HG02938 (cell line): ENCODE measurements around the gene KRT6C.

Source experiments
- ATAC-seq: cut with Tn5 transposase; IDR thresholded peaks from one replicate; pipeline ENCODE4 v1.9.1; 2021; ENCODE audit warnings: mild to moderate bottlenecking, moderate library complexity; ENCODE audit not compliant: unreplicated experiment

KRT6C gene

DNA sequence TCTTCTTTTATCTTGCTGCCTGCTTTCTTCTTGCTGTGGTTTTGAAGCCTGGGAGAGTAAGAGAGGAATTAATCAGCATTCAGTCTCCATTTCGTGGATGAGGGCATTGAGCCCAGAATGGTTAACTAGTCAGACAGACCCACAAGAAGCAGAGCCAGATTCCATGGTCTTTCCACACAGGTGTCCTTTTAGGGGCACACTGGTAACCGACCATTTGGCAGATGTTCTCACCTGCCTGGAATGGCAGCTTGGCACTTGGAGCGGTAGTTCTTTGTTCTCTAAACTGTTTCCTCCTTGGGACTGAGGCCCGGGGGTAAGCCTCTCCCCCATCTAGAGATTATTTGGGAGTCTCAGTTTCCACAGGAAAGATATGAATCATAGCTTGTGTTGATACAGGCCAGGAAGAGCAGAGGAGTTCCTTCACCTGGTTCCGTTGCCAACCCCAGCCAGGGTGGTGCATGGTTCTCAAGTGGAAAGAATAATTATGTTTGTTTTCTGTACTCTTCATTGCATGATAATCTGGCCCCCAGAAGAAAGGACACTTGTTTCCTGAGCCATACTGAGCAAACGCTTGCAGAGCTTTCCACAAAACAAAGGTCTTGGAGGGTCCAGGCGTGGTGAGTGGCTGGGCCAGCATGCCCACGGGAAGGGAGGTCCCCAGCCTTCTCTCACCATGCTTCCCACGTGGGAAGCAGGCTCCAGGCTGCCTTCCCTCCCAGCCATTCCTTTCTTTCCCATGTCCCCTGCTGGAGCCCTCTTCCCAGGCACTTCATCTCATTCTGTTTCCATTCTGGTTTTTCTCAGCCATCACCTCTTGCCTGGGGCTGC is 37.4 kb downstream of the KRT6C start:
- ATAC-seq, result no peak

DNA sequence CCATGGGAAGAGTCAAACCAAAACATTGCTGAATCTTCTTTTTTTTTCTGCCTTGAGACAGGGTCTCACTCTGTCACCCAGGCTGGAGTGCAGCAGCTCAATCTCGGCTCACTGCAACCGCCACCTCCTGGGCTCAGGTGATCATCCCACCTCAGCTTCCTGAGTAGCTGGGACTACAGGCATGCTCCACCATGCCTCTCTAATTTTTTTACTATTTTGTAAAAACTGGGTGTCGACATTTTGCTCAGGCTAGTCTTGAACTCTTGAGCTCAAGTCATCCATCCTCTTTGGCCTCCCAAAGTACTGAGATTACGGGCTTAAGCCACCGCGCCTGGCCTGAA is 38.0 kb downstream of the KRT6C start:
- ATAC-seq, result no peak

DNA sequence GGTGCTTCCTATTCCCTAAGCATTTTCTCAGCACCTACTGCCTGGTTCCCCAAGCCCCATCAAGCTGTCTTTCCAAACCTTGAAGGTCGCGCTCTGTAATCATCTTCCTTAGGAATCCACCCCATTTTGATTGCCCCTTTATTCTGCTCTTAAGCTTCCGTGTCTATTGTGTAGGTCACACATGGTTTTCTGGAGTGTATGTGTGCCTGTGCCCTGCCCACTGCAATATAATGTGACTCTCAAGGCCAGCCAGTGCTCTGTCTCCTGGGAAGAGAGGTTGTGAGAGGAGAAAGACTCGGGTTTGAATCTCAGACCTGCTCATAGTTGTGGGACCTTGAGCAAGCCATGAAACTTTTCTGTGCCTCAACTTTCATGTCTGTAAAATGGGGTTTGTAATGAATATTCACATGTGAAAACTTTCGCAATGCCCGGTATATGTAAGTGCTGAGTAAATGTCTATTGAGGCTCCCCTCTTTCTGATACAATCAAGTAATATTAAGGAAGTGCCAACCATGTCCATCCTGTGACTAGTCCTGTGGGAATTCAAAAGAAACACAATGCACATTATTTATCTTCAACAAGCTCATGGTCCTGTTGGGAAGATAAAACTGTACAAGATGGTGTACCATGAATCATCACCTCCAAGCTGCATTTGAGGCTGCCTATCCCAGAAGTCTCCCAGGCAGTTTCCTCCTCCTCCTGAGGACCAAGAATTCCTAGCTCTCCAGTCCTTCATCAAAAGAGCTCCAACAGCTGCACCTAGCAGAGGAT is 38.7 kb downstream of the KRT6C start:
- ATAC-seq, result no peak

DNA sequence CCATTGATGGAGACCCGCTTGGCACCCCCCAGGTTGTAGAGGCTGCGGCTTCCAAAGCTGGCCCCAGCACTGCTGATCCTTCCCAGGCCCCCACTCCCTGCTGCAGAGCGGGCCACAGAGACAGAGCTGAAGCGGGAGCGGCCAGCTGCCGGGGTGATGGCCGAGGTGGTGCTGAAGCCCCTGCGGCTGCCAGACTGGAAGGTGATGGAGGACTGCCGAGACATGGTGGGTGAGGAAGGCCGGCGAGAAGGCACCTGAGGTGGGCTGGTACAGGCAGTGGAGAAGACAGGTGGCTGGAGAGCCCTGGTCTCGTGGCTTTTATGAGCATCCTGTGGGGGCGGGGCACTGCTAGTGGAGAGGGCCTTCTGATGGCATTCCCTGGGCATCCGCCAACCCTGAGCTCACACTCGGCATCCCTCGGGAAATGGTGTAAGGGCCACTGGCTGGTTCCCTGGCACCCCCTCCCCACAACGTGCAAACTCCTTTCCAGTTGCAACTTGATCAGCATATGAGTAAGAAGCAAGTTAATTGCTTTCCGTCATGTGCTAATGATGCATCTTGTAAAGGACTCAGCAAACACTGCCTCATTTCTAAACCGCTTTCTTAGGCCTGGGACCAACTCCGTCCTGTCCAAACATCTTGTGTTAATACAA is 39.4 kb downstream of the KRT6C start, which contains the start of gene KRT75:
KRT75 (minus strand) TSS at position 291 of the 653 bp plus-strand sequence; CDS start at position 224, 67 bp downstream.
- no peak for ATAC-seq

DNA sequence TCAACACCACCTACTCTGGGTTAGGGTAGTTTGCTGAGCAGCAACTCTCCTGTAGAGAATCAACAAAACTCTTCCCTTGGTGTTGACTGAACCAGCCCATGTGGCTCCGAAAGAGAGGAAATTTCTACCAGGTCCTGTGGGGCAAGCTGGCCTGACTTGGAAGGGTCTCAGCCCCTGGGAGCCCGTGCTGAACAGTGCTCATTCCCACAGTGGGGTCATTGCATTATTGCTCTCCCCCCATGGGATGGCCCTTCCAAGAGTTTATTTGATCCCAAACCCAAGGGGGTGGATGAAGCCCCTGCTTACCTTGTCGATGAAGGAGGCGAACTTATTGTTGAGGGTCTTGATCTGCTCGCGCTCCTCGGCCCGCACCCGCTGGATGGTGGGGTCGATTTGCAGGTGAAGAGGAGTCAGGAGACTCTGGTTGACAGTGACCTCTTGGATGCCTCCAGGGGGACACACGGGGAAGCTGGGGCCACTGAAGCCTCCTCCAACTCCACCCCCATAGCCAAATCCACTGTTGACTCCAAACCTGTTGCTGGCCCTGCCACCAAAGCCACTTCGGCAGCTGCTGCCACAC is 40.0 kb downstream of the KRT6C start:
- ATAC-seq, result no peak

DNA sequence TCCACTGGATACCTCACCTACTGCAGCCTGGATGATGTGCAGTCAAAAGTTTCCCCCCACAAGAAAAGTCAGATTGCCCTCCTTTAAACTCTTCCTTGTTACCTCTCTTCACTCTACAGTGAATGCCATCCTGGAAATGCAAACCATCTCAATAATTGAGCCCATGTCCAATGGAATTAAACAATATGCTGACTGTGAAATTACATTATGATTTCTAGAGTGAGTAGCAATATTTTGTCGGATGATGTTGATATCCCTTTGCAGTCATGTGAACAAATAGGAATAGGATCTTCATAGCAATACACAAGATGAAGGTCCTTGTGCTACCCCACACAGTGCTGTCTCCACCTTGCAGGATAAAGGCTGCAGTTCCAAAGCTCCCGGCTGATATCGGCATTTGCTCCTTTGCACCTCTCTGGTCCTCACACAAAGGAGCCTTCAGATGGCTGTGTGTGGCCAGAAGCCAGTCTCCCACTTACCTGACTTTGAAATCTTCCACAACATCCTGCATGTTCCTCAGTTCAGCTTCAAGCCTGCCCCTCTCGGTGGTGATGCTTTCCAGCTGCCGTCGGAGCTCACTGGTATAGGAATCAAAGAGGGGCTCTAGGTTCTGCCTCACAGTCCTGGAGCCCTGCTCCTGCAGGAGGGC is 40.9 kb downstream of the KRT6C start:
- no peak for ATAC-seq

DNA sequence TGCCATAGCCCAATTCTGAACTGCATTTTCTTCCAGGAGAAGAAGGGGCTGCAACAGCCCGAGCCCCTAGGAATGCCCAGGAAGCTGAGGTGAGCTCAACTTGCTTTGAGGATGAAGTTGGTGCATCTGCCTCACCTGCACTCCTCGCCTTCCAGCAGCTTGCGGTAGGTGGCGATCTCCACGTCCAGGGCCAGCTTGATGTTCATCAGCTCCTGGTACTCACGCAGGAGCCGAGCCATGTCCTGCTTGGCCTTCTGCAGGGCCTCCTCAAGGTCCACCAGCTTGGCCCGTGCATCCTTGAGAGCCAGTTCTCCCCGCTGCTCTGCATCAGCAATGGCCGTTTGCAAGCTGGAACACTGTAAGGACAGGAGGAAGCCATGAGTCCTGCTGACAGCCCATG is 45.5 kb downstream of the KRT6C start:
- ATAC-seq, result no peak

DNA sequence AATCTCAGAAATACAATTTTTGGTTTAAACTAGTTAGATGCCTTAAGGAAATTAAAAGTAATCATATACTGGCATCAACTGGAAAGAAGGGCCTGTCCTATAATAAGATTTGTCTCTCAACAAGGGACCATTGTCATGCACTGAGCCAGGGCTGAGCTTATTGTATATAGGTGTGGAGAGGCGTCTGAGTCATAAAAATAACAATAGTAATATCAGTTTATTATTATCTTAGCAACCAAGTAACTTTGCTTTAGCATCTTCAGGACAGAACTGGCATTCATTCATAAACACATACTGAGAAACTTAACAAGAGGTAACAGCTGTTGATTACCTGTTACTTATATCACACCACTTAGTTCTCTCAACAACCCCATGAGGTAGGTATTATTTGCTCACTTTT is 46.5 kb downstream of the KRT6C start:
- ATAC-seq, result no peak

DNA sequence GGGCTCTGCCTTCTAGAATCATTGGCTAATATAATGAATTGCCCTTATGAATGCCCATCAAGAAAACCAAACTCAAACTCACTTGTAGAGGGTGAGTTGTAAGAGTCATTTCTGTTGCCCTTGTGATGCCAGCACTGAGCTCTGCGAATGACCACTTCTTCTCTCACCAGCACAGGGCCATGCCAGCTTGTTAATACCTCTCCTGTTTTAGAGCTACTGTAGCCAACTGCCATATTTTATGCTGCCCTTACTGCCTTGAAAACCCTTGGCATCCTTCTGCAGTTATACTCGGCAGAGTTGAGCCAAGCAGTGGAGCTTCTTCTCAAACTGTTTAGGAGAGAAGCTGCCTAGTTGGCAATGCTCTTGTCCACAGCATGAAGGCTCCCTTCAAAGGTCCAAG is 47.6 kb downstream of the KRT6C start:
- no peak for ATAC-seq

DNA sequence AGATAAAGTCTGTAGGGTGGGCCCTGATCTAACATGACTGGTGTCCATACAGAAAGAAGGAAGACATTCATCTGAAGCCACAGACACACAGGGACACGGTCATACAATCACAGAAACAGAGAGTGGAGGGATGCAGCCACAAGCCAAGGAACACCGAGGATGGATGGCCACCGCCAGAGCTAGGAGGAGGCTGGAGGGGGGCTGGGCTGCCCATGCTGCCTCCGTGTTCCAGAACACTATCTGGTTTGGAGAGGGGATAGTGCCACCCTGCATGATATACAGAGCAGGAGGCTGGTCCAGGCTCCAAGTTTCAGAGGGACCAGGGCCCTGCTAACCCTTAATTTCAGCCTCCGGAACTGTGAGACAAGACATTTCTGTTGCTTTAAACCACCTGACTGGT is 48.1 kb downstream of the KRT6C start:
- no peak for ATAC-seq

DNA sequence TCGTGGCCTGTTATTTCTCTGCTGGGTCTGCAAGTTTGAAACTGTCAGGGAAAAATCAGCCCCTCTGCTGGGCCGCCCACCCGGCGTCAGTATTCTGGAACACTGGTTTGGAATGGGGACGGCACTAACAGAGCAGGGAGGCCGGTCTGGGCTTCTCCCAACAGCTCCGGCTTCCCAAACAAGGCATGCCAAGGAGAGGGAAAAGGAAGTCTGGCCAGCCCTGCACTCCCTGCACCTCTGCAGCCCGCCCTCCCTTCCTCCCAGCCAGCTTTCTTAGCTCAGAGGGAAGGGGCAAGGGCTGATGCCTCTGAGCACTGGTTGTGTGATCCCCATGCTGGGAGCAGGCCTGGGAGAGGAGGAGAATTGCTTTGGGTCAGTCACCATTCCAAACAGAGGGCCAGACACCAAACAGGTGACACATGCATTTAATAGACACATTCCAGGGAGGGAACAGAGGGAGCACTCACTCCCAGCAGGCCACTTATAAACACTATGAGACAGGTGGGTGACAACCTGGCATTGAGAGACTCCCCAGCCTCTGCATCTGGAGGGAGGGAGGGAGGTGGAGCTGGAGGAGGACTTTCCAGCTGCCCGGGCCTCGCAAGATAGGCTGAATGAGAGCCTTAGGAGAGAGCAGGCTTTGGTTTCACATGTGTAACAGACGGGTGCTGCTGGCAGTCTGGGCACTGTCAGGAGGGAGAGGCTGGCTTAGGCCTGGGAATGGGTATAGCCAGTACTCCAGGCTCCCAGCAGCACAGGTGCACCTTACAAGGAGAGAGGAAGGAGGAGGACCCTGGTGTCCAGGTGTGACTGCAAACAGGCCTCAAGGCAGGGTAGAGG is 49.7 kb downstream of the KRT6C start:
- no peak for ATAC-seq

DNA sequence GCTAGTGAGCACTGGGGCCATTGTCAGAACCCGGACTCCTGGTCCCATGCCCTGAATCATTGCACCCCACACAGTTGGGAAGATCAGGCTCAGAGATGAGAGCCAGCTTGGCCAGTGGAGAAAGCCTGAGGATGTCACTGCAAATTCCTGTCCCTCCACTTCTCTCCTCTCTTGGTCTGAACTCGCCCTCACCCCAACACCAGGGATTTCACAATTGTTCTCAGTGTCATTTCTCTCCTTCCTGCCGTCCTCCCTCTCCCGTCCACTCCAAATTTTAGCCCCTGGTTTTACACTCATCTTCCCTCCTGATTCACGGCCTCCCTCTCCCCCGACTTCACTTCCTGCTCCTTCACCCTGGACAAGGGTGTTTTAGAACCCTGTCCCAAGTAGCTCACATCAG is 50.6 kb downstream of the KRT6C start:
- no peak for ATAC-seq

DNA sequence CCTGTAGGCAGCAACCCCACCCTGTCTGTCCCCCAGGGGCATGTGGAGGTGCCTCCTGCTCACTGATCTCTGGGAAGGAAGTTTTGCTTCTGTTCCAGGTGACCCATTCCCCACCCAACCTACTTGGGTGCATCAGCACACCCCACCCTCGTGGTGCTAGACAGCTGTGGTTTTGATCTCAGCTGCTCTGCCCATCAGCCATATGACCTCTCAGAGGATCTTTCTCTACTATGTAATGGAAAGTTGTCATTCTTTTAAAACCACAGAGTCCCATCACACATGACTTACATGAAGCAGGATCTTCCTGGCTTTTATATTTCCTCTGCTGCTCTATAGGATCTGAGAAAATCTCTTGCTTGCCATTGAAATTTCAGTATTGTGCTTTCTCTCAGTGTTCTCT is 53.9 kb downstream of the KRT6C start:
- ATAC-seq, result no peak

DNA sequence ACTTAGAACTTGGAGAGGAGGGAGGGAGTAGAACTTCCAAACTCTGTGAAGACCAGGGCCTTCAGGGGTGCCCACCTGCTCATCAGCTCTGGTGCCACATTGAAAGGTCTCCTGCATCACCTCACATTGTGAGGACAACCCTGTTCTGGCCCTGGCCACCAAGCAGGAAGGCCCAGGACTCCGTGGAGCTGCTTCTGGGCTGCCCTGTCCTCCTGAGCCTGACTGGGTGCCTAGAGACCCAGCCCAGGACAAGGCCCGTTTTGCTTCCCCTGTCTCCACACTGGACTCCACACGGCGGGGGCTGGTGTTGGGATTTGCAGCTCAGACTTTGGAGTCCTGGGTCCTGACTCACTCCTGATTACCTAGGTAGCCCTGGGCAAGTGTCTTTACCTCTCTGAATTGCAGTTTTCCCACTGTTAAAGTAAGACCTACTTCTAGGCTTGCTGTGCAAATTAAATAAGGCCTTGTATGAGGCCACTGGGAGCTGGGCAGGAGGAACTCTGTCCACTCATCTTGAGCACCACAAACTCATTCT is 55.0 kb downstream of the KRT6C start:
- no peak for ATAC-seq
